ENCODE data around the gene TMEM116. TPM values are rescaled to one million over a fixed set of nuclear protein-coding genes. Genes with fewer than 3 reads are reported as not detected.
"Not testable (repeated sequence)": the region's sequence is repeated elsewhere in the genome, so short reads cannot be mapped to it uniquely, and the experiment has no call there.

TMEM116 gene
- total RNA-seq, 1 donor, result 10.5 TPM

DNA sequence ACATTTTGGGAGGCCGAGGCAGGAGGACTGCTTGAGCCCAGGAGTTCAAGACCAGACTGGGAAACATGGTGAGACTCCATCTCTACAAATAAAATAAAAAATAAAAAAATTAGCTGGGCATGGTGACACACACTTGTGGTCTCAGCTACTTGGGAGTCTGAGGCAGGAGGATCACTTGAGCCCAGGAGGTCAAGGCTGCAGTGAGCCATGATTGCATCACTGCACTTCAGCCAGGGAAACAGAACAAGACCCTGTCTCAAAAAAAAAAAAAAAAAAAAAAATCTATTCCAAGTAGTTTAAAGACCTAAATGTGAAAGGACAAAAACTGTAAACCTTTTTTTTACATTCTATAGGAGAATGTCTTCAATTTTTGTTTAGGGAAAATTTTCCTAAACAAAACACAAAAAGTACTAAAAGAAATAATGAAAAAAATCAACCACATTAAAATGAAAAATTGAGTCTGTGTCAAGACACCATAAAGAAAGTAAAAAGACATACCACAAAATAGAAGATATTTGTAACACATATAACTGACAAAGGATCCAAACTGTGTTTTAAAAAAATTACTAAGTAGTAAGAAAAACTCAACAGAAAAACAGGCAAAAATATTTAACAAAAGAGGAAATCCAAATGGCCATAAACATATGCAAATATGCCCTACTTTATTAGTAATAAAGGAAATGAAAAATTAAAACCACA is 17.0 kb downstream of the TMEM116 start:
- Histone ChIP-seq H3K36me3 (ENCODE audit: insufficient read depth, low read length) (no peaks in the 10 kb centered on the region), H3K79me2 (ENCODE audit: insufficient read depth, low read length) (no peaks in the 10 kb centered on the region), H3K4me1 (ENCODE audit: insufficient read depth, low read length) (peaks cover 2% of the 10 kb centered on the region), H3K27me3 (ENCODE audit: insufficient read depth, low read length) (no peaks in the 10 kb centered on the region), H3K27ac (ENCODE audit: low read depth, low read length) (no peak overlapping the region), H3K4me3 (ENCODE audit: insufficient read depth, low read length) (no peak overlapping the region), H3K9me3 (ENCODE audit: low read depth, low read length) (no peaks in the 10 kb centered on the region), H2AFZ (ENCODE audit: low read length) (no peak overlapping the region), H4K20me1 (ENCODE audit: insufficient read depth, low read length) (no peaks in the 10 kb centered on the region), H3K4me2 (ENCODE audit: insufficient read depth, low read length) (no peak overlapping the region)
- TF ChIP-seq, protein P1, sequence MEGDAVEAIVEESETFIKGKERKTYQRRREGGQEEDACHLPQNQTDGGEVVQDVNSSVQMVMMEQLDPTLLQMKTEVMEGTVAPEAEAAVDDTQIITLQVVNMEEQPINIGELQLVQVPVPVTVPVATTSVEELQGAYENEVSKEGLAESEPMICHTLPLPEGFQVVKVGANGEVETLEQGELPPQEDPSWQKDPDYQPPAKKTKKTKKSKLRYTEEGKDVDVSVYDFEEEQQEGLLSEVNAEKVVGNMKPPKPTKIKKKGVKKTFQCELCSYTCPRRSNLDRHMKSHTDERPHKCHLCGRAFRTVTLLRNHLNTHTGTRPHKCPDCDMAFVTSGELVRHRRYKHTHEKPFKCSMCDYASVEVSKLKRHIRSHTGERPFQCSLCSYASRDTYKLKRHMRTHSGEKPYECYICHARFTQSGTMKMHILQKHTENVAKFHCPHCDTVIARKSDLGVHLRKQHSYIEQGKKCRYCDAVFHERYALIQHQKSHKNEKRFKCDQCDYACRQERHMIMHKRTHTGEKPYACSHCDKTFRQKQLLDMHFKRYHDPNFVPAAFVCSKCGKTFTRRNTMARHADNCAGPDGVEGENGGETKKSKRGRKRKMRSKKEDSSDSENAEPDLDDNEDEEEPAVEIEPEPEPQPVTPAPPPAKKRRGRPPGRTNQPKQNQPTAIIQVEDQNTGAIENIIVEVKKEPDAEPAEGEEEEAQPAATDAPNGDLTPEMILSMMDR (IDR thresholded peaks at IDR 0.05; ENCODE audit: extremely low read depth, low read depth, low read length), result no peak
- DNase-seq (ENCODE audit: insufficient read length, low spot score, missing footprints), result no peak

GRCh38 chr12:111994211-111995111 is 18.5 kb downstream of the TMEM116 start:
- not testable (repeated sequence) for H3K9me3 ChIP-seq (ENCODE audit: low read depth, low read length); H4K20me1 ChIP-seq (ENCODE audit: insufficient read depth, low read length); H3K36me3 ChIP-seq (ENCODE audit: insufficient read depth, low read length); DNase-seq (ENCODE audit: insufficient read length, low spot score, missing footprints); H3K4me2 ChIP-seq (ENCODE audit: insufficient read depth, low read length); H2AFZ ChIP-seq (ENCODE audit: low read length); H3K79me2 ChIP-seq (ENCODE audit: insufficient read depth, low read length); H3K4me1 ChIP-seq (ENCODE audit: insufficient read depth, low read length); H3K27ac ChIP-seq (ENCODE audit: low read depth, low read length); H3K4me3 ChIP-seq (ENCODE audit: insufficient read depth, low read length); H3K27me3 ChIP-seq (ENCODE audit: insufficient read depth, low read length)

- H3K36me3 ChIP-seq (ENCODE audit: insufficient read depth, low read length), result no peaks in the 10 kb centered on the region
- H3K4me2 ChIP-seq (ENCODE audit: insufficient read depth, low read length), result no peak overlapping the region
- no peak overlapping the region for H3K4me3 ChIP-seq (ENCODE audit: insufficient read depth, low read length)
- H3K9me3 ChIP-seq (ENCODE audit: low read depth, low read length), result no peaks in the 10 kb centered on the region
- H3K27me3 ChIP-seq (ENCODE audit: insufficient read depth, low read length), result no peaks in the 10 kb centered on the region
- H2AFZ ChIP-seq (ENCODE audit: low read length), result no peak overlapping the region
- DNase-seq (ENCODE audit: insufficient read length, low spot score, missing footprints), result no peak
- no peaks in the 10 kb centered on the region for H4K20me1 ChIP-seq (ENCODE audit: insufficient read depth, low read length)
- TF ChIP-seq, protein P1 (IDR thresholded peaks at IDR 0.05; ENCODE audit: extremely low read depth, low read depth, low read length), result no peak
- H3K27ac ChIP-seq (ENCODE audit: low read depth, low read length), result no peak overlapping the region
- H3K4me1 ChIP-seq (ENCODE audit: insufficient read depth, low read length), result no peaks in the 10 kb centered on the region
- H3K79me2 ChIP-seq (ENCODE audit: insufficient read depth, low read length), result no peaks in the 10 kb centered on the region
These were observed 19.4 kb downstream of the TMEM116 start for GRCh38 chr12:111993292-111994150.

DNA sequence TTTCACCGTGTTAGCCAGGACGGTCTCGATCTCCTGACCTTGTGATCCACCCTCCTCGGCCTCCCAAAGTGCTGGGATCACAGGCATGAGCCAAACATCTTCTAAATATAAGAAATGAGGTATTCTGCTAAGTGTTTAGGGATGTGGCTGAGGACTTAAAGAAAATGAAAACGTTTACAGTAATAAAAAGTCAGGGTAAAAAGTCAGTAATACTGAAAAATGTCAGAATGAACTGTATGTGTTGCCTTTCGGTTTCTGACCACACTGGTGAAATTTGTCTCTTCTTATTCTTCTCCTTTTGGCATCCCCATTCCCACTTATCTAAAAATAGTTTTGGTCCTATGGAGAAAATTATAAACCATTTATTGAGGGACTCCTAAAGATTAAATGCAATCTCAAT is 20.5 kb downstream of the TMEM116 start:
- Histone ChIP-seq H4K20me1 (ENCODE audit: insufficient read depth, low read length) (no peaks in the 10 kb centered on the region), H3K79me2 (ENCODE audit: insufficient read depth, low read length) (no peaks in the 10 kb centered on the region), H3K36me3 (ENCODE audit: insufficient read depth, low read length) (no peaks in the 10 kb centered on the region), H3K4me2 (ENCODE audit: insufficient read depth, low read length) (no peak overlapping the region), H3K27ac (ENCODE audit: low read depth, low read length) (no peak overlapping the region), H3K4me3 (ENCODE audit: insufficient read depth, low read length) (no peak overlapping the region), H3K4me1 (ENCODE audit: insufficient read depth, low read length) (no peaks in the 10 kb centered on the region), H3K9me3 (ENCODE audit: low read depth, low read length) (no peaks in the 10 kb centered on the region), H3K27me3 (ENCODE audit: insufficient read depth, low read length) (no peaks in the 10 kb centered on the region), H2AFZ (ENCODE audit: low read length) (no peak overlapping the region)
- no peak for DNase-seq (ENCODE audit: insufficient read length, low spot score, missing footprints)
- TF ChIP-seq, protein P1 (IDR thresholded peaks at IDR 0.05; ENCODE audit: extremely low read depth, low read depth, low read length), result no peak

All from osteoblast (primary cell).